T-helper 22 cell (primary cell): ENCODE results near the gene PEX1.
"Not testable (repeated sequence)": the region's sequence is repeated elsewhere in the genome, so short reads cannot be mapped to it uniquely, and the experiment has no call there.

Experiments used
- DNase-seq: peaks from one replicate; pipeline ENCODE4 v3.0.0-alpha.2; 2020; ENCODE audit warnings: low read depth

Gene PEX1

GRCh38 chr7:92460510-92460909 is 67.8 kb downstream of the PEX1 start:
- no peak for DNase-seq

- no peak for DNase-seq
Observed at GRCh38 chr7:92460109-92460508, 68.2 kb downstream of the PEX1 start.

- DNase-seq: no peak
Observed at GRCh38 chr7:92456236-92456635, 72.1 kb downstream of the PEX1 start.

GRCh38 chr7:92451645-92452044 is 76.7 kb downstream of the PEX1 start:
- no peak for DNase-seq

GRCh38 chr7:92448205-92448747 is 80.0 kb downstream of the PEX1 start:
- peak; percentile 29 for DNase-seq

- DNase-seq: peak; percentile 69
Observed at GRCh38 chr7:92447345-92448204, 80.7 kb downstream of the PEX1 start, which contains the start of gene GATAD1. Gene GATAD1, plus strand, starts transcription at chr7:92447482. Its CDS starts 248 bp downstream, at chr7:92447730.

GRCh38 chr7:92446869-92447344 is 81.4 kb downstream of the PEX1 start:
- DNase-seq: no peak

GRCh38 chr7:92442720-92443119 is 85.6 kb downstream of the PEX1 start:
- DNase-seq: not testable (repeated sequence)

- DNase-seq: no peak
Observed at GRCh38 chr7:92437956-92438491, 90.3 kb downstream of the PEX1 start.
